GM12874 (cell line): ENCODE results near the gene ASB6.

ENCODE experiments used
- TF ChIP-seq, protein P1 (sequence below): IDR thresholded peaks from 2 replicates; pipeline ENCODE4 v1.5.1; 2011; ENCODE audit warnings: low read depth, mild to moderate bottlenecking, control low read depth, low read length, moderate library complexity; ENCODE audit not compliant: insufficient read depth

Gene ASB6

GRCh38 chr9:129643706-129644105 is 1.8 kb upstream of the ASB6 start:
- TF ChIP-seq, protein P1, sequence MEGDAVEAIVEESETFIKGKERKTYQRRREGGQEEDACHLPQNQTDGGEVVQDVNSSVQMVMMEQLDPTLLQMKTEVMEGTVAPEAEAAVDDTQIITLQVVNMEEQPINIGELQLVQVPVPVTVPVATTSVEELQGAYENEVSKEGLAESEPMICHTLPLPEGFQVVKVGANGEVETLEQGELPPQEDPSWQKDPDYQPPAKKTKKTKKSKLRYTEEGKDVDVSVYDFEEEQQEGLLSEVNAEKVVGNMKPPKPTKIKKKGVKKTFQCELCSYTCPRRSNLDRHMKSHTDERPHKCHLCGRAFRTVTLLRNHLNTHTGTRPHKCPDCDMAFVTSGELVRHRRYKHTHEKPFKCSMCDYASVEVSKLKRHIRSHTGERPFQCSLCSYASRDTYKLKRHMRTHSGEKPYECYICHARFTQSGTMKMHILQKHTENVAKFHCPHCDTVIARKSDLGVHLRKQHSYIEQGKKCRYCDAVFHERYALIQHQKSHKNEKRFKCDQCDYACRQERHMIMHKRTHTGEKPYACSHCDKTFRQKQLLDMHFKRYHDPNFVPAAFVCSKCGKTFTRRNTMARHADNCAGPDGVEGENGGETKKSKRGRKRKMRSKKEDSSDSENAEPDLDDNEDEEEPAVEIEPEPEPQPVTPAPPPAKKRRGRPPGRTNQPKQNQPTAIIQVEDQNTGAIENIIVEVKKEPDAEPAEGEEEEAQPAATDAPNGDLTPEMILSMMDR, result no peak

GRCh38 chr9:129640871-129641749 is 841 bp downstream of the ASB6 start:
- TF ChIP-seq, protein P1, result no peak

DNA sequence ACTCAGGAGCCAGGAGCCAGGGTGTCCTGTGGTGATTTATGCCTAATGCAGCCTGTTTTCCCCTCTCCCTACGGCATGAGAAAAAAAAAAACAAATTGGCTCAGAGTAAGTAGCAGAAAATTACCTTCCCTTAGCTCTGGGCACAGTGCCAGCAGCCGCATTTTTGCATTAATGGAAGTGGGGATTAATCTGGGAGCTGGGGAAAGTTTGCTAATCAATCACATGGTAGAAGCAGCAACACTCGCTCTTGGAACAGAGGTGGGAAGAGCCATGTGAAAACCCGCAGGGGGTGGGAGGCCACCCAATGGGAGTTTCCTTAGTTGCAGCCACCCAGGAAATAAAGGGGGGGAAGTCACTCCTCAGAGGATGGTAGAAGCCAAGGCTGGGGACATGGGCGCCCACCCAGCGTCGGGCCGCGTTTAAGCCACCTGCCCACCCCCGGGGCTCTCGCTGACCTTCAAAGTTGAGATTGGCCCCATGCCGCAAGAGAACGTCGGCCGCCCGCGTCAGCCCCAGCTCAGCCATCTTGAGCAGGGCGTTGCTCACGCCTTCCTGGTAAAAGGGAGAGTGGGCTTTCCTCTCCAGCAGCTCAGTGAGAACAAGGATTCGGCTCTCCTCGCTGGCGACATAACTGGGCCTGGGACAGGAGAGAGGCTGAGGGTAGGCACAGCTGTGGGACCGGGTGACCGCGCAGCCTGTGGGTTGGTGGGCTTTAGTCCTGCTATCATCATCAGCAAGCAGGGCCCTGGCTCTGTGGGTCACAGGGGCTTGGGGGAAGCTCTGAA is 1.7 kb downstream of the ASB6 start:
- TF ChIP-seq, protein P1, result no peak

- TF ChIP-seq, protein P1, result no peak
Measured at GRCh38 chr9:129639756-129640085, 2.2 kb downstream of the ASB6 start.

DNA sequence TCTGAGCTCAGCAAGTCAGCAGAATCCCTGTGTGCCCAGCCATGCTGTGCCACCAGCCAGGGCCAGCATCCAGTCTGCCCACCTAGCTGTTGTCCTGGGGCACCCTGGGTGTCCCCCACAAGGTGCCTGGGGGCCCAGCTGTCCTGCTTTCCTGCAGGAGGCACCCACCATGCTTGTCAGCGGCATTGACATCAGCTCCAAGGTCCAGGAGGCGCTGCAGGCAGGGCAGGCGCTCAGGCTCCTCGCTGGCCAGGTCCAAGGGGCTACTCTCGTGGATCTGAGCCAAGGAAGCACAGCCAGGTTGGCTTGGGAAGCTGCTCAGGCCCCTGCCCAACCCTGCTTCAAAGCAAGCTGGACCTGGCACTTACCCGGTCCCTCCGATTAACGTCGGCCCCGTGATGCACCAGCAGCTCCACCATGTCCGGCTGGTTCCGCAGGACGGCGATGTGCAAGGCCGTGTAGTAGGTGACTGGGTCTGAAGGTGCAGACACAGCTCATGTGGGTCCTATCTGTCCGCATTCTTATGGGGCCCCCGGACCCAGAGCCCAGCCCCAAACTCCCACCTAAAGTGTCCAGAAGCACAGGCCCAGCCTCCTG is 2.8 kb downstream of the ASB6 start:
- TF ChIP-seq, protein P1, result no peak

DNA sequence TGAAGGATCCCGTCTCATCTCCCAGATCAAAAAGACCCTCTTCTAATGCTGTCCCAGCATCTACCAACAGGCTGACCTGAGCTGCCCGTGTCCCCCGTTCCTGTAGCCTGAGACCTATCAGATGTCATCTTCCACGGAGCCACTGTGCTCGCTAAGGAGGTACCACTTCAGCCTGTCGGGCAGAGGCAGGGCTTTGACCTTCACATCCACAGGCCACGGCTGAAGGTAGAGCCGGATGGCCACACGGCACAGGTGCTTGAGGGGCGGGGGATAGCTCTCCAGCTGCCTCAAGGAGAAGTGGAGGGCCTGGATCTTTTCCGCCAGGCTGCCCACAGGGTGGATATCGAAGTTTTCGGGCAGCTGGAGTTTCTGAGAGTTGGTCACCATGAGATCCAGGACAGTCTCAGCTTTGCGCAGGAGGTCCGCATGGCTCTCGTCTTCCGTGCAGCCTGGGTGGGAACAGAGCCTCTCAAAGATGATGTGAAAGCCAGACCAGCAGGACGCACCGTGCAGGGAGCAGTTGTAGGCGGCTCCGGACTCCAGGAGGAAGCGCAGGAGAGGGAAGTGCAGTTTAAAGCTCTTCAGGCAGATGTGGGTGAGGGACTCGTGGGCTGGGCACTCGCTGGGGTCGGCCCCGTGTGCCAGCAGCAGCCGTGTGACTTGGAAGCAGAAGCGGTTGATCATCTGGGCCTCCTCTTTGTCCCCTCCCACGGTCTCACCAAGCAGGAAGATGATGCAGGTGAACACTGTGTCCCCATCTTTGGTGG is 4.1 kb downstream of the ASB6 start:
- TF ChIP-seq, protein P1, result no peak
